Measurements from ENCODE around the gene SEC24B.

DNA sequence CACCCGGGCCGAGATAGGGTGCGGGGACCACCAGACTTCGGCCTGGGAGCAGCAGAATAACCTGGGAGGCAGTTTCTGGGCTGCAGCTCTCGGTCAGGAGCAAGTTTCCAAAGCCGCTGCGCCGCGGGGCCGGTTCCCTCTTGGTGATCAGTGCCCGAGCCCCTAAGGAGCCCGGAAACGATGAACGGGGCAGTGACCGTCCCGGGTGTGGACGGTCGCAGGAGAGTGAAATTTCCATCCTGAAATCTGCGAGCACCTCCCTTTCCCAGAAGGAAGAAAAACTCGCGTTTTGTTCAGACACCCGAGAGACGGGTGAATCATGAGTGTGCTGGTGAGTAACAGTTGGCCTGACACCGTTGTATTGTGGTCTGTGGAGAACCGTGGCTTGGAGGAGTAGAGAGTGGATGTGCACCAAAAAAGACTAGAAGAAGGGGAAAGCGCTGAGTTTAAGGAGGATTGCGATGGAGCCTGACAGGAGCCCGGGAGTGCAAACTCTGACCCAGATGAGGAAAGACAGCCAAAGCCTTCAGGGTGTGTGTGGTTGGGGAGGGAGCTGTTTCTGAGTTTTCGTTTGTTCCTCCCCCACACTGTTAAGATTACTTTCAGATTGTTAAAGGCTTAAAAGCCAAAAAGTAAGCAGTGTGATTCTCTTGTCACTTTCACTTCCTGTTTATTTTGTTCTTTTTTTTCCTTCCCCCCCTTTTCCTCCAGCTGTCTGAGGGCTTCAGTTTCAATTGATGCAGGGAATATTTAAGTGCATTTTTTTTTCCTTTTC lies 127.3 kb downstream of the SEC24B start:
- no peak for TF ChIP-seq CTCF (IDR thresholded peaks at IDR 0.05)
- no peak for TF ChIP-seq EZH2 (IDR thresholded peaks at IDR 0.05)
- no peak for TF ChIP-seq EZH2phosphoT487 (IDR thresholded peaks at IDR 0.05)
